A673 (cell line): ENCODE data around the gene RGL3.

Experiments
- CTCF ChIP-seq: fragments of 300-800, 200-600 bp; sonication (generic); conservative IDR thresholded peaks from 2 replicates; pipeline ENCODE4 v1.5.1; 2017; ENCODE audit warnings: low read depth, mild to moderate bottlenecking, antibody characterized with exemption, low read length, moderate library complexity, mixed read lengths
- EZH2 ChIP-seq: fragments of 200-600 bp; sonication (generic); IDR thresholded peaks from 2 replicates; pipeline ENCODE4 v1.6.1; 2017; ENCODE audit warnings: borderline replicate concordance, low read depth, mild to moderate bottlenecking, mixed read lengths, antibody characterized with exemption, low read length; ENCODE audit not compliant: poor library complexity, severe bottlenecking

DNA sequence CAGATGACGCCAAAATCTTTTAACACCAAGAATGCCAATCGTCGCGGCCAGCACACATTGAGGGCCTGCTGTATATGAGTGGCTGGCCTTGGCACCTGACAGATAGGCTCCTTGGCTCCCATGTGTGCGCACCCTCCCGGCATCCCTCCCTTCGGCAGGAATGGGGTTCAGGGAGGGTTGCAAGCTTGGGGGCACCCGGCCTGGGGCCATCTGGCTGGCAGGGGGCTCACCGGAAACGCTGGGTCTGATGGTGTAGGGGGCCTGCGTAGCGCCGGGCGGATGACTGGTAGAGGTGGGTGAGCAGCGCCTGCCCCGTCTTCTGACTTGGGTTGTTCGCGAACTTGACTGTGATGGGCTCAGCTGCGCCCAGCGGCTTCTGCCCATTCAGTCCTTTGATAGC lies 38.7 kb upstream of the RGL3 start:
- TF ChIP-seq CTCF (no peak), EZH2 (no peak)
